Ascending aorta (tissue), 2 donors: ENCODE data around the gene TMX4. TPM values are rescaled to one million over a fixed set of nuclear protein-coding genes. Genes with fewer than 3 reads are reported as not detected.

ENCODE experiments used
- DNase-seq, 2 donors: peaks; one replicate each; pipeline ENCODE4 v3.0.0-alpha.2; 2019; ENCODE audit warnings: low spot score in 2 of 2
- H3K27ac ChIP-seq, 2 donors: fragments of 200-600 bp; sonication (generic); one replicate each; pipeline ENCODE4 v1.5.1; 2016 to 2017; ENCODE audit warnings: mild to moderate bottlenecking in 1 of 2
- H3K27me3 ChIP-seq: fragments of 200-600 bp; sonication (generic); one replicate; pipeline ENCODE4 v1.5.1; 2017
- H3K36me3 ChIP-seq, 2 donors: fragments of 200-600 bp; sonication (generic); one replicate each; pipeline ENCODE4 v1.5.1; 2016
- H3K4me1 ChIP-seq, 2 donors: fragments of 200-600 bp; sonication (generic); one replicate each; pipeline ENCODE4 v1.5.1; 2016 to 2017; ENCODE audit warnings: mild to moderate bottlenecking in 1 of 2
- H3K4me3 ChIP-seq, 2 donors: fragments of 200-600 bp; sonication (generic); one replicate each; pipeline ENCODE4 v1.5.1; 2016 to 2017; ENCODE audit warnings: mild to moderate bottlenecking in 1 of 2
- H3K9me3 ChIP-seq, 2 donors: fragments of 200-600 bp; sonication (generic); one replicate each; pipeline ENCODE4 v1.5.1; 2016
- CTCF ChIP-seq, 3 experiments: fragments of 200-600 bp in 2 of 3; fragments of 450-650 bp in 1 of 3; sonication (generic) in 2 of 3; IDR thresholded peaks; one replicate each; pipeline ENCODE4 v1.5.1; 2016 to 2019; ENCODE audit warnings: antibody characterized with exemption in 3 of 3, mild to moderate bottlenecking in 1 of 3, moderate library complexity in 1 of 3
- intact Hi-C: fragments of 100-400 bp; cut with DNase I; formaldehyde crosslinking; loops from one replicate; pipeline ENCODE4 v1.15.1; 2023
- total RNA-seq: library from RNA; depleted of rRNA; stranded (reverse); fragments of >200 nt; gene quantifications from one replicate; pipeline ENCODE4 v1.1.0, GENCODE V29; 2016

TMX4 gene, protein sequence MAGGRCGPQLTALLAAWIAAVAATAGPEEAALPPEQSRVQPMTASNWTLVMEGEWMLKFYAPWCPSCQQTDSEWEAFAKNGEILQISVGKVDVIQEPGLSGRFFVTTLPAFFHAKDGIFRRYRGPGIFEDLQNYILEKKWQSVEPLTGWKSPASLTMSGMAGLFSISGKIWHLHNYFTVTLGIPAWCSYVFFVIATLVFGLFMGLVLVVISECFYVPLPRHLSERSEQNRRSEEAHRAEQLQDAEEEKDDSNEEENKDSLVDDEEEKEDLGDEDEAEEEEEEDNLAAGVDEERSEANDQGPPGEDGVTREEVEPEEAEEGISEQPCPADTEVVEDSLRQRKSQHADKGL
- 65.3 TPM for total RNA-seq

DNA sequence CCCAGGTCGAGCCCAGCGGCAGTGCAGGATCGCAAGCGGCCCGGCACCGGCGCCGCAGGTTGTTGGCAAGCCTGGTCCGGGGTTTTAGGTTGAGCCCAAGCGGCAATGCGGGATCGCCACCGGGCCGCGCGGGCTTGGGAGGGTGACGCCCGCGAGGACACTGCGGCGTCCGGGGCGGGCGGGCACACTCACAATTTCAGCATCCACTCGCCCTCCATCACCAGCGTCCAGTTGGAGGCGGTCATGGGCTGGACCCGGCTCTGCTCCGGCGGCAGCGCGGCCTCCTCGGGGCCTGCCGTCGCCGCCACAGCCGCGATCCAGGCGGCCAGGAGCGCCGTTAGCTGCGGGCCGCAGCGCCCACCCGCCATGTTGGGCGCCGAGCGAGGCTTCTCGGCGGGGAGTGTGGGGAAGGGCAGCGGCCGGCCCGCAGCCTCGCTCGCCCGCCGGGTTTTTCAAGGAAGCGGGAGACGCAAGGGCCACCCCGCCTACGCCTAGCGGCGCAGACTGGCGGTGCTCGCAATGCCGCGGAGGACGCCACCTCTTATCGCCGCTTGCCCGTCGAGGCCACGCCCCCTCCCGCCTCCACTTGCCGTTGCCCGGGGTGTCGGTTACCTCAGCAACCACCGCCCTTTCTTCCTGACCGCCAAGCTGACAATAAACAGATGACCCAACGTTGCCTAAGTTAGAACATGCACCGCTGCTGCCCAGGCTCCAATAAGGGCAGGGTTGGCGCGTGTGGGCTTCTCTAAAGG is at the start of gene TMX4:
Gene TMX4 (minus strand): TSS at position 516 of the 752 bp plus-strand sequence. CDS start 148 bp downstream, at position 368.
- peak; percentile 93 to 98 for DNase-seq
- Histone ChIP-seq H3K4me3 (peak within 1 kb of the TSS; percentile 74 to 79), H3K36me3 (no peaks in the 10 kb centered on the region), H3K4me1 (peaks cover 0 to 7% of the 10 kb centered on the region in 2 donors), H3K27ac (peak within 1 kb of the TSS; percentile 96 to 97), H3K9me3 (no peaks in the 10 kb centered on the region), H3K27me3 (no peaks in the 10 kb centered on the region)
- intact Hi-C loops: loop anchor here (10.0 kb wide), 2 partner anchors 1255 to 1755 kb away; partner anchors contain the start of gene BMP2
- peak in 2 of 3 experiments; percentile 25 to 64 for TF ChIP-seq CTCF (IDR thresholded peaks at IDR 0.05)

GRCh38 chr20:8067082-8067481 is 47.5 kb upstream of the TMX4 start:
- TF ChIP-seq CTCF (IDR thresholded peaks at IDR 0.05): no peak

GRCh38 chr20:8066662-8067061 is 47.1 kb upstream of the TMX4 start:
- intact Hi-C loops: no loop called here
- Histone ChIP-seq H3K4me3 (no peak overlapping the region), H3K27me3 (no peaks in the 10 kb centered on the region), H3K36me3 (no peaks in the 10 kb centered on the region), H3K27ac (no peak overlapping the region), H3K4me1 (no peaks in the 10 kb centered on the region), H3K9me3 (no peaks in the 10 kb centered on the region)
- no peak for TF ChIP-seq CTCF (IDR thresholded peaks at IDR 0.05)
- DNase-seq: no peak

More at GRCh38 chr20:8067082-8067481, 47.5 kb upstream of the TMX4 start:
- intact Hi-C loops: no loop called here
- Histone ChIP-seq H3K4me3 (no peak overlapping the region), H3K27ac (no peak overlapping the region), H3K9me3 (no peaks in the 10 kb centered on the region), H3K36me3 (no peaks in the 10 kb centered on the region), H3K4me1 (no peaks in the 10 kb centered on the region), H3K27me3 (no peaks in the 10 kb centered on the region)
- DNase-seq: no peak

DNA sequence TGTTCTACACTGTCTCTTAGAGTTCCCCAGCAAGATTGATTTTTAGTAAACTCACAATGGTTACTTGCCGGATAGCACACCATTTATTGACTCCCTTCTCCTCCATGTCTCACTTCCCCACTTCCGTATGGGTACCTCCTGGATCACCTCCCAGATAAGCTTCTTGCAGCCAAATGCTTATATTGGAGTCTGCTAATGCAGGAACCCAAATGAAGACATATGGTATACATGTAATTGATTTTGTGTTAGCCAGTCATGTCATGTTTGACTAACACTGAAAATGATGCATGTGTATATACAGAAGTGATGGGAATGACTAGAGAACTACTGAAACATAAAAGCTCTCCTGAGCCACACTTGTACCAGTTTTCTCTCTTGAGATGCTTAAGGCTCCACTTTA is 46.1 kb upstream of the TMX4 start:
- no peaks in the 10 kb centered on the region for H3K9me3 ChIP-seq
- H3K27me3 ChIP-seq: no peaks in the 10 kb centered on the region
- intact Hi-C loops: no loop called here
- no peak overlapping the region for H3K4me3 ChIP-seq
- no peak for TF ChIP-seq CTCF (IDR thresholded peaks at IDR 0.05)
- H3K36me3 ChIP-seq: no peaks in the 10 kb centered on the region
- no peak for DNase-seq
- no peaks in the 10 kb centered on the region for H3K4me1 ChIP-seq
- no peak overlapping the region for H3K27ac ChIP-seq

- DNase-seq: no peak
- no peak overlapping the region for H3K27ac ChIP-seq
- H3K27me3 ChIP-seq: no peaks in the 10 kb centered on the region
- no peaks in the 10 kb centered on the region for H3K36me3 ChIP-seq
- no peaks in the 10 kb centered on the region for H3K9me3 ChIP-seq
- H3K4me3 ChIP-seq: no peak overlapping the region
- intact Hi-C loops: no loop called here
- no peaks in the 10 kb centered on the region for H3K4me1 ChIP-seq
- TF ChIP-seq CTCF (IDR thresholded peaks at IDR 0.05): no peak
Measured at GRCh38 chr20:8062756-8063155, 43.2 kb upstream of the TMX4 start.
